ENCODE data around the gene TSPAN11.

Gene TSPAN11

GRCh38 chr12:30970559-30971197, 44.1 kb downstream of the TSPAN11 start:
- H3K4me3 ChIP-seq (ENCODE audit: low read depth, low read length) = no peak overlapping the region
- TF ChIP-seq CTCF (IDR thresholded peaks at IDR 0.05; ENCODE audit: control insufficient read depth, extremely low read depth, insufficient read depth) = no peak
- DNase-seq (ENCODE audit: low read depth) = peak; percentile 25

GRCh38 chr12:30972035-30972434, 45.5 kb downstream of the TSPAN11 start:
- no peak for DNase-seq (ENCODE audit: low read depth)
- H3K4me3 ChIP-seq (ENCODE audit: low read depth, low read length) = no peak overlapping the region
- TF ChIP-seq CTCF (IDR thresholded peaks at IDR 0.05; ENCODE audit: control insufficient read depth, extremely low read depth, insufficient read depth) = no peak

- TF ChIP-seq CTCF (IDR thresholded peaks at IDR 0.05; ENCODE audit: control insufficient read depth, extremely low read depth, insufficient read depth) = no peak
- H3K4me3 ChIP-seq (ENCODE audit: low read depth, low read length) = no peak overlapping the region
- DNase-seq (ENCODE audit: low read depth) = no peak
Measured at GRCh38 chr12:30973175-30973574, 46.6 kb downstream of the TSPAN11 start.

GRCh38 chr12:30973830-30974229, 47.3 kb downstream of the TSPAN11 start:
- no peak overlapping the region for H3K4me3 ChIP-seq (ENCODE audit: low read depth, low read length)
- TF ChIP-seq CTCF (IDR thresholded peaks at IDR 0.05; ENCODE audit: control insufficient read depth, extremely low read depth, insufficient read depth) = no peak
- DNase-seq (ENCODE audit: low read depth) = no peak

GRCh38 chr12:30974746-30975500, 48.4 kb downstream of the TSPAN11 start:
- no peak for TF ChIP-seq CTCF (IDR thresholded peaks at IDR 0.05; ENCODE audit: control insufficient read depth, extremely low read depth, insufficient read depth)
- no peak overlapping the region for H3K4me3 ChIP-seq (ENCODE audit: low read depth, low read length)
- DNase-seq (ENCODE audit: low read depth) = no peak

- TF ChIP-seq CTCF (IDR thresholded peaks at IDR 0.05; ENCODE audit: control insufficient read depth, extremely low read depth, insufficient read depth) = no peak
- DNase-seq (ENCODE audit: low read depth) = no peak
- H3K4me3 ChIP-seq (ENCODE audit: low read depth, low read length) = no peak overlapping the region
Measured at GRCh38 chr12:30975581-30975980, 49.0 kb downstream of the TSPAN11 start.

Measured in LNCaP clone FGC (cell line).